Measurements from ENCODE around the gene NXN. TPM values are rescaled to one million over a fixed set of nuclear protein-coding genes. Genes with fewer than 3 reads are reported as not detected.
"Not testable (repeated sequence)": the region's sequence is repeated elsewhere in the genome, so short reads cannot be mapped to it uniquely, and the experiment has no call there.

NXN gene
- total RNA-seq, 4 donors from 2014 or later: 6.8 to 16.6 (median 11.1) TPM

- DNase-seq (ENCODE audit: low spot score) (no peak), ATAC-seq (ENCODE audit: low FRiP score) (no peak)
- TF ChIP-seq CTCF (IDR thresholded peaks at IDR 0.05): no peak
Observed at GRCh38 chr17:978103-979093, 1.2 kb downstream of the NXN start.

GRCh38 chr17:977166-977565, 2.4 kb downstream of the NXN start:
- DNase-seq (ENCODE audit: low spot score) (no peak), ATAC-seq (ENCODE audit: low FRiP score) (no peak)
- no peak for TF ChIP-seq CTCF (IDR thresholded peaks at IDR 0.05)

- no peak for TF ChIP-seq CTCF (IDR thresholded peaks at IDR 0.05)
- DNase-seq (ENCODE audit: low spot score): no peak
- ATAC-seq (ENCODE audit: low FRiP score): no peak
Observed at GRCh38 chr17:976312-976711, 3.3 kb downstream of the NXN start.

- DNase-seq (ENCODE audit: low spot score) (no peak), ATAC-seq (ENCODE audit: low FRiP score) (no peak)
- TF ChIP-seq CTCF (IDR thresholded peaks at IDR 0.05): no peak
Observed at GRCh38 chr17:975371-975915, 4.1 kb downstream of the NXN start.

GRCh38 chr17:974778-975177, 4.8 kb downstream of the NXN start:
- ATAC-seq (ENCODE audit: low FRiP score); DNase-seq (ENCODE audit: low spot score): not testable (repeated sequence)

- no peak for TF ChIP-seq CTCF (IDR thresholded peaks at IDR 0.05)
- no peak for ATAC-seq (ENCODE audit: low FRiP score)
- DNase-seq (ENCODE audit: low spot score): no peak
Observed at GRCh38 chr17:973053-973452, 6.5 kb downstream of the NXN start.

- DNase-seq (ENCODE audit: low spot score); ATAC-seq (ENCODE audit: low FRiP score): not testable (repeated sequence)
Observed at GRCh38 chr17:971861-972260, 7.7 kb downstream of the NXN start.

- no peak for ATAC-seq (ENCODE audit: low FRiP score)
- DNase-seq (ENCODE audit: low spot score): no peak
- TF ChIP-seq CTCF (IDR thresholded peaks at IDR 0.05): no peak
Observed at GRCh38 chr17:970364-970763, 9.2 kb downstream of the NXN start.

Data from omental fat pad (tissue), 4 donors.